Measurements from ENCODE around the gene TBX18.

The TBX18 gene

DNA sequence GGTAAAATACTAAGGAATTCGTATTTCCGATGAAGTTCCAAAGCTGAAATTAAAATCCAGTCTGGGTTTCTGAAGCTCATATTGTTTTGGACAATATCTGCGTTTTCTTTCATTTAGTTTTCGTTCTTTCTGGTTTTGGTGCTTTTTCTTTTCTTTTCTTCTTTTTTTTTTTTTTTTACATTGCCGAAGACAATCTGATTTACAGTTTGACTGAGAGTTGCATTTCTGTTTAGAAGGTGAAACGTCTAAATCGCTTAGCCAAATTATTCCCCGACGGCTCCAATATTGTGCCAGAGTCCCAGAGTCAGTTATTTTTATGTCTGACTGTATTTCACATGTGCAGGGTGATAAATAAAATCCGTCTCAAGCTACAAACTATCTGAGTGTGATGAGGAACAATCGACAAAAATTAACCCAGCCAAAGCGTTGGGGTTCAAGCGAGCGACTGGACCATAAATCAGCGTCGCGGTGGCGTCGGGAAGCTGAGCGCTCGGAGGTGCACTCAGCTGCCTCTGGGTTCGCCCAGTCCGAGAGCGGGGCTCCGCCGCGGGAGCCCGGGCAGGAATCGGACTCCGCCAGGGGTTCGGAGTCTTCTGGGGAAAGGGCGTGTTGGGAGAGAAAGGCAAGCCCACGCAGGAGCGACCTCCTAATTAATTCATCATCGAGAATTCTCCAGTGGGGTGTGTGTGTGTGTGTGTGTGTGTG is 8.2 kb upstream of the TBX18 start:
- no peak for DNase-seq

GRCh38 chr6:84771756-84772356 is 7.5 kb upstream of the TBX18 start:
- no peak for DNase-seq

- no peak for DNase-seq
Observed at GRCh38 chr6:84771125-84771755, 6.8 kb upstream of the TBX18 start.

DNA sequence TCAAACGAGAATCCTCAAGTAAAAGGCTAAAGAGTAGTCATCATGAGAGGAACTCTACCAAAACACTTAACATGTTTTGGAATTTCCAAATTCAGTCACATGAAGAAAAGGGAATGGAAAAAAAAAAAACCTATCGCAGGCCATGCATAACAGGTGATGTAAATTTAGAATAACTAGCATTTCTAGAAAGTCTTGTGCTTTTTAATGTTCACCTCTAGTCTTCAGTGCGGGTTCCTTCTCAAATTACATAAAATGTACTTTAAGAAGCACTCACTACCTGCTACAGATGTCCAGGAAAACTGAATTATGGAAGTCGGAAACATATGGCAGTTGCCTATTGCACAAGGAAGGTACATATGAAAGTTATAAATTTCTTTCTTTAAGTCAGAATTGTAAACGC is 6.1 kb upstream of the TBX18 start:
- no peak for DNase-seq

- no peak for DNase-seq
Observed at GRCh38 chr6:84769306-84769705, 4.9 kb upstream of the TBX18 start.

GRCh38 chr6:84768442-84769174 is 4.2 kb upstream of the TBX18 start:
- DNase-seq, result no peak

DNA sequence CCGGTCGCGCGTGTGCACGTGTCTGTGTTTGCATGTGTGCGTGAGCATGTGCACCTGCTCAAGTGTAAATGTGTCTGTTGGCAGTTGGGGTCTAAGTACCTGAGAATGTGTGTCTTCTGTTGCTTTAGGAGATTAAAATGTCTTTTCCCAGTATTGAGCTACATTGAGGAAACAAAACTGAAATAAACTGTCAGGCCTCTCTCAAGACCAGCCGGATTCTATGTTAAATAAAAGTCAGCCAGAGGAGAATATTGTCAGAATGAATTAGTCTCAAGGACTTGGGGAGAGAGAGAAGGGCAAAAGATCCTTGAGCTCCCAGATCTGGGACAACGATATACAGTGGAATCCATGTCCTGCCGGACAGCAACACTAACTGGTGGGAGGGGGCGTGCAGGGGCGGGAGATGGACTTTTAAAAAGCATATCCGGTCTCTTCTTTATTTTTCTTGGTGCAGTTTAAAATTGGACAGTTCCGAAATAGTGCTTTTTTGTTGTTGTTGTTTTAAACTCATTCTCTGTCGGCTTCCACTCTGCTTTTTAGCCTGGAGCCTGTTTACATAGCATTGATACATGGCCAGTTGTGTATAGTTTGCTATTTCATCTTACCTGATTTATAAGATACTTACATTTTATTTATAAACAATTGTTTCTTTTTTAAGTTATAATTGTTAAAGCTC is 3.3 kb upstream of the TBX18 start:
- no peak for DNase-seq

DNA sequence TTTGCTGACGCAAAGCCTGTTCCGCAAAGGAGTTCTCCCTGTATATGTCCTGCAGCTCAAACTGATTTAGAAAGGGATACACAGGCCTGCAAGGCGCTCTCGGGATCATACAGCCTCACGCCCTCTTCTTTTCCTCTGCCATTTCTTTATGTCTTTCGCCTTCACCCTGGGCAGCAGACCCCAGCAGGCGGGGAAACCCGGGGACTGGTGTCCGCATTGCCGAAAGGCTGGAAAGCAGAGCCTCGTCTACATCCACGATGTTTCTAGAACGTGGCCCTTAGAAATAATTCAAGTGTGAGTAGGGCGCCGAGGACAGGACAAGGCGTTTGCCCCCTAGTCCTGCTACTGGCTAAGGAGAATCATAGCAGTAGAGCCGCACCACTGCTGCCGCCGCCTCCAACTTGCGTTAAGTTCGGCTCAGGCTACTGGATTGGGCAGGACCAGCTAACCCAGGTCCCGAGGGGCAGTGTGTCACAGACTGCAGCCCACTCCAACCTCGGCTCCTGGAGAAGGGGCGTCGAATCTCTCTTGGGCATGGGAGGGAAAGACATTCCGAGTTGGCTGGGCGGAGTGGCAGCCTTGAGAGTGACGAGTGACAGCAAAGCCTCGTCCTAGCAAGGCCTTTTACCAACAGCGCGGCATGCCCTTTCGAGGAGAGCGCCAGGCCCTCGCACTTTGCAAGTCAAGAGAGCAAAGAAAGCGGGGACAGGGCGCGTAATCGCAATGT is 2.6 kb upstream of the TBX18 start:
- no peak for DNase-seq

DNA sequence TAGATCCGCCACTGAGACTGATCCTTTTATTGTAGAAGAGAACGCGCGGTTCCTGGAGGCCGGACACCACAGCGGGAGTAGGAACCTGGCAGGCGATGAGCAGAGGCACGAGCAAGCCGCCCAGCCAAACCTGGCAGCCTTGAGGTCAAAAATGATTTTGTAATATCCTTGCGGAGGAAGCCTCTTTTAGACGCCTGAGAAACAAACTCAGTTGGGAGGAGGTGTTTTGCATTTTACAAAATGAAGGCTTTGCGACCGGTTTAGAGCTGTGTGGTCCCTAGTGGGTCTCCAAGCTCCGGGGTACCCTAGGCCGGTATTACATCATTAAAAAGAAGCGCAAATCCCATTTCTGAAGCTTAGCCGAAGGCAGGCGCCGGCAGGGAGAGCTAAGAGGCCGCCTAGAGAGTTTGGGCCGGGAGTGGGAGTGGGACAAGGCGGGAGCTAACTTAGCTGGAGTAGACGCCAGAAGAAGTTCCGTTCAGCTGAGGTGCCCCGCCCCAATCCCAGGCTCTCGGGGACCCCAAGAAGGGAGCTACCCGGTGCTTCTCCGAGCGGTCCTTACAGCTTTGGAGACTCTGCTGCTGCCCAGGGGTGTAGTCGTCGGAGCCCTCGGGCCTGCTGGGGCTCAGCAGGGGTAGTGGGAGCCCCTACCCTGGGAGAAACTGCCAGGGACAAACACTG is 1.9 kb upstream of the TBX18 start:
- no peak for DNase-seq

- DNase-seq, result no peak
Observed at GRCh38 chr6:84763886-84764331, 489 bp downstream of the TBX18 start.

- peak; percentile 53 for DNase-seq
Observed at GRCh38 chr6:84763003-84763885, 1.2 kb downstream of the TBX18 start.

DNA sequence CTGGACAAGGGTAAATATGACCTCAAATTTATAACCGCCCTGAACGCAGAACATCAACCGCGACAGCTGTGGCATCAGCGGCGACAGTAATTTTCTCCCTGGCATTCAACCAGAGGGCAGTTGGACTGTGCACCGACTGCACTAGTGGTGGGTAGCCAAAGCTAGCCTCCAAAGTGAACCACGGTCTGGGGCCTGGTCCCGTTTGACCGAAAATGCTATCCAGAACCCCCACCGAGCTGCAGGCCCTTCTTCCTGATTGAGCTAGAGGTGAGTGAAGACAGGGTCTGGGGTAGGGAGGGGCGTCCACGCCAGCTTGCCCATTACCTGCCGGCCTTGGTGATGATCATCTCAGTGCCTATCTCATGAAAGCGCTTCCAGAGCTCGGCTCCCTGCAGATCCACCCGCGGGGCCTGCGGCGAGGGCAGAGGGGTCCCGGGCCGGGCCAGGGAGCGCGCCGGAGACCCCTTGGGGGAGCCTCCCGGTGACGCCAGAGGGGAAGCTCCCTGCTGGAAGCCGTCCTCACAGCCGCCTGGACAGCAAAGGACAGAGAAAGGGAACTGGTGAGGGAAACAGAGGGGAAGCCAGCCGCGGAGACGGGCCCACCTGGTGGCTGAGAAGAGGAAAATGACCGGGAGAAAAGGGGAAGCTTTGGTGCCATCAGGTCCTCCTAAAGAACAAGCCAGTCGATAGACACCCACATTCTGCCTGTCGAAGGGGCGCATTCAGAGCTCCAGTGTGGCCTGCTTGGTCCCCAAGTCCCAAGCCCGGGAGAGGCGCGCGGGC is 2.0 kb downstream of the TBX18 start:
- no peak for DNase-seq

- no peak for DNase-seq
Observed at GRCh38 chr6:84758486-84758885, 5.9 kb downstream of the TBX18 start.

GRCh38 chr6:84756877-84757276 is 7.5 kb downstream of the TBX18 start:
- DNase-seq, result no peak

- DNase-seq, result no peak
Observed at GRCh38 chr6:84756466-84756865, 7.9 kb downstream of the TBX18 start.

GRCh38 chr6:84753173-84753572 is 11.2 kb downstream of the TBX18 start:
- no peak for DNase-seq

GRCh38 chr6:84752118-84752850 is 12.1 kb downstream of the TBX18 start:
- no peak for DNase-seq

DNA sequence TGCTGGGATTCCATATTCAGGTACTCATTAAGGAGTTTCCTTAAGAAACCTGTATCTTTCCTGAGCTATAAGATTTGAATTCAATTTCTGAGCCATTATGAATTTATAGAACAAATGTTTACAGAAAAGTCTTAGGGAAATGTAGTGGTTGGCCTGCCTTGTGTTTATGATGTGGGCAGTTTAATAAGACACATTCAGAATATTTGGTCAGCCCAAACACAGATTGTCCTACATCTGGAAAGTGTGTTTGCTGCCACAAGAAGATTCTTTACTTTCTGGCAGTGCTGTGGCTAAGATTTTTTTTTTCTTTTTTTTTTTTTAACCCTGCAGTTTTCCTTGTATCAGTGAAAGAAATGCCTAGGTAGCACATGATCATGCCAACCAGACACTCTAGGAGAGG is 15.2 kb downstream of the TBX18 start:
- DNase-seq, result no peak

GRCh38 chr6:84748376-84748775 is 16.0 kb downstream of the TBX18 start:
- DNase-seq, result no peak
